ENCODE results near the gene TTLL9. TPM values are rescaled to one million over a fixed set of nuclear protein-coding genes. Genes with fewer than 3 reads are reported as not detected.

The TTLL9 gene
- polyA plus RNA-seq, 1 of the 3 experiments (the other 2 are of a cell fraction): 0.23 TPM

- H3K36me3 ChIP-seq (replicated peaks in 1 of 2; ENCODE audit: control insufficient read depth in 1 of 2, insufficient read depth in 2 of 2, low read length in 1 of 2): no peaks in the 10 kb centered on the region
- WGBS (ENCODE audit: low lambda C conversion rate): 67% methylated on average over 5 of the region's 5 CpGs
- peaks cover 39% of the 10 kb centered on the region for H3F3A ChIP-seq (replicated peaks; ENCODE audit: insufficient read depth)
- H3K27me3 ChIP-seq (ENCODE audit: insufficient read depth): no peaks in the 10 kb centered on the region
- H3K9me3 ChIP-seq: no peaks in the 10 kb centered on the region
- no peak overlapping the region for H3K9ac ChIP-seq
- H2AFZ ChIP-seq (ENCODE audit: low read depth): no peak overlapping the region
- no peak for DNase-seq
- peak overlapping the region in 1 of 2 experiments; percentile 76; a peak in 2 of 4 replicates for H3K27ac ChIP-seq (ENCODE audit: low read depth in 2 of 2, low read length in 1 of 2)
- POLR2A ChIA-PET: no interaction called here
- H3K4me1 ChIP-seq (ENCODE audit: control insufficient read depth in 1 of 2, insufficient read depth in 2 of 2, low read depth in 1 of 2, low read length in 1 of 2): peaks cover 60 to 65% of the 10 kb centered on the region in 2 experiments
- H3K4me2 ChIP-seq: no peak overlapping the region
- H3K4me3 ChIP-seq (ENCODE audit: low read depth in 2 of 2, low read length in 1 of 2): no peak overlapping the region
- H4K20me1 ChIP-seq (ENCODE audit: insufficient read depth): no peaks in the 10 kb centered on the region
- CTCF ChIA-PET: interaction anchor here (1.4 to 15.5 kb wide), 4 partner anchors 13 to 193 kb away, joined by 3 to 174 read pairs (median 32); partner anchors contain the start of gene PDRG1
- no peaks in the 10 kb centered on the region for H3K9me2 ChIP-seq
- TF ChIP-seq RCOR1 (IDR thresholded peaks at IDR 0.05; ENCODE audit: low read length) (peak; percentile 35; the same call in 1 of the 2 replicates), MEF2A (IDR thresholded peaks at IDR 0.05; ENCODE audit: borderline replicate concordance, low read depth) (no peak)
- no peaks in the 10 kb centered on the region for H3K79me2 ChIP-seq (ENCODE audit: insufficient read depth)
Observed at GRCh38 chr20:31839782-31840487, 30.5 kb upstream of the TTLL9 start.

GRCh38 chr20:31840906-31841816 is 29.3 kb upstream of the TTLL9 start:
- peak overlapping the region; percentile 17 to 76 for H3K27ac ChIP-seq (ENCODE audit: low read depth in 2 of 2, low read length in 1 of 2)
- CTCF ChIA-PET: interaction anchor here (1.4 to 15.5 kb wide), 3 partner anchors 12 to 111 kb away, joined by 3 to 174 read pairs (median 20); partner anchors contain the start of gene PDRG1
- H3K4me2 ChIP-seq: peak overlapping the region; percentile 69; the same call in 1 of the 2 replicates
- H3K9me2 ChIP-seq: no peaks in the 10 kb centered on the region
- no peaks in the 10 kb centered on the region for H3K36me3 ChIP-seq (replicated peaks in 1 of 2; ENCODE audit: control insufficient read depth in 1 of 2, insufficient read depth in 2 of 2, low read length in 1 of 2)
- peaks cover 52 to 57% of the 10 kb centered on the region in 2 experiments for H3K4me1 ChIP-seq (ENCODE audit: control insufficient read depth in 1 of 2, insufficient read depth in 2 of 2, low read depth in 1 of 2, low read length in 1 of 2)
- no peak for DNase-seq
- no peaks in the 10 kb centered on the region for H3K79me2 ChIP-seq (ENCODE audit: insufficient read depth)
- H4K20me1 ChIP-seq (ENCODE audit: insufficient read depth): no peaks in the 10 kb centered on the region
- H3K4me3 ChIP-seq (ENCODE audit: low read depth in 2 of 2, low read length in 1 of 2): no peak overlapping the region
- no peaks in the 10 kb centered on the region for H3K9me3 ChIP-seq
- POLR2A ChIA-PET: no interaction called here
- no peak for TF ChIP-seq PBX3 (IDR thresholded peaks at IDR 0.05)
- TF ChIP-seq MEF2A (IDR thresholded peaks at IDR 0.05; ENCODE audit: borderline replicate concordance, low read depth): no peak
- TF ChIP-seq YY1 (IDR thresholded peaks at IDR 0.05; ENCODE audit: low read depth): no peak
- no peak for TF ChIP-seq MXI1 (IDR thresholded peaks at IDR 0.05; ENCODE audit: low read depth, low read length)
- no peaks in the 10 kb centered on the region for H3K27me3 ChIP-seq (ENCODE audit: insufficient read depth)
- peaks cover 31% of the 10 kb centered on the region for H3F3A ChIP-seq (replicated peaks; ENCODE audit: insufficient read depth)
- 83% methylated on average over 14 of the region's 15 CpGs for WGBS (ENCODE audit: low lambda C conversion rate)
- no peak overlapping the region; the same call in 1 of the 2 replicates for H3K9ac ChIP-seq
- H2AFZ ChIP-seq (ENCODE audit: low read depth): no peak overlapping the region

- TF ChIP-seq GATA2 (CRISPR knock-in tag; IDR thresholded peaks at IDR 0.05) (no peak), MAX (IDR thresholded peaks at IDR 0.05; ENCODE audit: low read depth) (peak; percentile 44), TCF12 (IDR thresholded peaks at IDR 0.05) (peak; percentile 63), TEAD4 (IDR thresholded peaks at IDR 0.05; ENCODE audit: borderline replicate concordance, insufficient read depth) (no peak), EP300 (IDR thresholded peaks at IDR 0.05; ENCODE audit: borderline replicate concordance in 1 of 2, low read depth in 1 of 2, low read length in 1 of 2) (peak in 1 of 2 experiments; percentile 50; a peak in 1 of 4 replicates), FOSL2 (IDR thresholded peaks at IDR 0.05; ENCODE audit: borderline replicate concordance, low read depth) (peak; percentile 62; the same call in 1 of the 2 replicates), NFIC (IDR thresholded peaks at IDR 0.05; ENCODE audit: borderline replicate concordance) (peak; percentile 95)
- no peak overlapping the region for H2AFZ ChIP-seq (ENCODE audit: low read depth)
- no peaks in the 10 kb centered on the region for H3K36me3 ChIP-seq (replicated peaks in 1 of 2; ENCODE audit: control insufficient read depth in 1 of 2, insufficient read depth in 2 of 2, low read length in 1 of 2)
- POLR2A ChIA-PET: no interaction called here
- H4K20me1 ChIP-seq (ENCODE audit: insufficient read depth): no peaks in the 10 kb centered on the region
- 45% methylated on average over 5 of the region's 8 CpGs for WGBS (ENCODE audit: low lambda C conversion rate)
- no peaks in the 10 kb centered on the region for H3K9me3 ChIP-seq
- CTCF ChIA-PET: interaction anchor here (1.1 to 15.5 kb wide), 4 partner anchors 8 to 183 kb away, joined by 3 to 174 read pairs (median 16); no protein-coding TSS in a partner anchor
- peak overlapping the region; percentile 31; the same call in 1 of the 2 replicates for H3K9ac ChIP-seq
- peaks cover 44 to 49% of the 10 kb centered on the region in 2 experiments for H3K4me1 ChIP-seq (ENCODE audit: control insufficient read depth in 1 of 2, insufficient read depth in 2 of 2, low read depth in 1 of 2, low read length in 1 of 2)
- no peaks in the 10 kb centered on the region for H3K79me2 ChIP-seq (ENCODE audit: insufficient read depth)
- H3F3A ChIP-seq (replicated peaks; ENCODE audit: insufficient read depth): peaks cover 31% of the 10 kb centered on the region
- no peak overlapping the region for H3K4me3 ChIP-seq (ENCODE audit: low read depth in 2 of 2, low read length in 1 of 2)
- no peak for DNase-seq
- no peaks in the 10 kb centered on the region for H3K27me3 ChIP-seq (ENCODE audit: insufficient read depth)
- H3K4me2 ChIP-seq: peak overlapping the region; percentile 69; the same call in 1 of the 2 replicates
- H3K27ac ChIP-seq (ENCODE audit: low read depth in 2 of 2, low read length in 1 of 2): peak overlapping the region; percentile 71 to 76; a peak in 3 of 4 replicates
- H3K9me2 ChIP-seq: no peaks in the 10 kb centered on the region
Observed at GRCh38 chr20:31841928-31842327, 28.5 kb upstream of the TTLL9 start.

Data from SK-N-SH (cell line).